ENCODE results near the gene MTO1.
"Not testable (repeated sequence)": the region's sequence is repeated elsewhere in the genome, so short reads cannot be mapped to it uniquely, and the experiment has no call there.

Gene MTO1

GRCh38 chr6:73551115-73551514 lies 89.6 kb downstream of the MTO1 start:
- H3K4me3 Mint-ChIP-seq; H3K27me3 Mint-ChIP-seq; ATAC-seq (replicated peaks; ENCODE audit: extremely low read depth, poor library complexity, severe bottlenecking); DNase-seq (ENCODE audit: low spot score in 2 of 2); H3K9me3 Mint-ChIP-seq; H3K36me3 Mint-ChIP-seq (ENCODE audit: insufficient read depth); H3K27ac Mint-ChIP-seq (ENCODE audit: low read depth); H3K4me1 Mint-ChIP-seq: not testable (repeated sequence)

- ATAC-seq (replicated peaks; ENCODE audit: extremely low read depth, poor library complexity, severe bottlenecking); DNase-seq (ENCODE audit: low spot score in 2 of 2); H3K9me3 Mint-ChIP-seq; H3K36me3 Mint-ChIP-seq (ENCODE audit: insufficient read depth); H3K4me3 Mint-ChIP-seq; H3K27me3 Mint-ChIP-seq; H3K4me1 Mint-ChIP-seq; H3K27ac Mint-ChIP-seq (ENCODE audit: low read depth): not testable (repeated sequence)
These were observed 93.9 kb downstream of the MTO1 start for GRCh38 chr6:73555380-73555949.

- H3K27ac Mint-ChIP-seq (ENCODE audit: low read depth): no peak overlapping the region
- no peaks in the 10 kb centered on the region for H3K4me1 Mint-ChIP-seq
- DNase-seq (ENCODE audit: low spot score in 2 of 2): no peak
- no peak overlapping the region for H3K4me3 Mint-ChIP-seq
- no peaks in the 10 kb centered on the region for H3K9me3 Mint-ChIP-seq
- H3K27me3 Mint-ChIP-seq: no peaks in the 10 kb centered on the region
- no peak for ATAC-seq (replicated peaks; ENCODE audit: extremely low read depth, poor library complexity, severe bottlenecking)
- H3K36me3 Mint-ChIP-seq (ENCODE audit: insufficient read depth): no peaks in the 10 kb centered on the region
These were observed 95.3 kb downstream of the MTO1 start for GRCh38 chr6:73556836-73557235.
